Stomach (tissue), 4 donors: ENCODE results near the gene KIF18B.

Source experiments
- POLR2A ChIP-seq, 4 donors: fragments of 450-650 bp; IDR thresholded peaks; one replicate each; pipeline ENCODE4 v1.6.1; 2016; ENCODE audit warnings: antibody characterized with exemption in 4 of 4, control low read depth in 2 of 4, mild to moderate bottlenecking in 1 of 4, moderate library complexity in 1 of 4
- POLR2AphosphoS5 ChIP-seq, 3 donors: sonication (generic); formaldehyde crosslinking; IDR thresholded peaks; one replicate each; pipeline ENCODE4 v1.6.1; 2016; ENCODE audit warnings: antibody characterized with exemption in 3 of 3
- TF ChIP-seq, protein P1 (sequence below), 7 experiments: fragments of 450-650 bp in 4 of 7; fragments of 200-600 bp in 3 of 7; sonication (generic) in 3 of 7; IDR thresholded peaks; one replicate each; pipeline ENCODE4 v1.5.1; 2016 to 2019; ENCODE audit warnings: antibody characterized with exemption in 7 of 7, control low read depth in 2 of 7, mild to moderate bottlenecking in 1 of 7

- TF ChIP-seq, protein P1, sequence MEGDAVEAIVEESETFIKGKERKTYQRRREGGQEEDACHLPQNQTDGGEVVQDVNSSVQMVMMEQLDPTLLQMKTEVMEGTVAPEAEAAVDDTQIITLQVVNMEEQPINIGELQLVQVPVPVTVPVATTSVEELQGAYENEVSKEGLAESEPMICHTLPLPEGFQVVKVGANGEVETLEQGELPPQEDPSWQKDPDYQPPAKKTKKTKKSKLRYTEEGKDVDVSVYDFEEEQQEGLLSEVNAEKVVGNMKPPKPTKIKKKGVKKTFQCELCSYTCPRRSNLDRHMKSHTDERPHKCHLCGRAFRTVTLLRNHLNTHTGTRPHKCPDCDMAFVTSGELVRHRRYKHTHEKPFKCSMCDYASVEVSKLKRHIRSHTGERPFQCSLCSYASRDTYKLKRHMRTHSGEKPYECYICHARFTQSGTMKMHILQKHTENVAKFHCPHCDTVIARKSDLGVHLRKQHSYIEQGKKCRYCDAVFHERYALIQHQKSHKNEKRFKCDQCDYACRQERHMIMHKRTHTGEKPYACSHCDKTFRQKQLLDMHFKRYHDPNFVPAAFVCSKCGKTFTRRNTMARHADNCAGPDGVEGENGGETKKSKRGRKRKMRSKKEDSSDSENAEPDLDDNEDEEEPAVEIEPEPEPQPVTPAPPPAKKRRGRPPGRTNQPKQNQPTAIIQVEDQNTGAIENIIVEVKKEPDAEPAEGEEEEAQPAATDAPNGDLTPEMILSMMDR (IDR thresholded peaks at IDR 0.05), result no peak
- TF ChIP-seq POLR2AphosphoS5 (IDR thresholded peaks at IDR 0.05) (no peak), POLR2A (IDR thresholded peaks at IDR 0.05) (no peak)
These were observed 8.3 kb upstream of the KIF18B start for GRCh38 chr17:44955674-44956425.
